ENCODE measurements around the gene SCG2.

SCG2 gene

GRCh38 chr2:223576873-223577272 lies 25.3 kb downstream of the SCG2 start:
- DNase-seq (ENCODE audit: low spot score), result no peak

- no peak for DNase-seq (ENCODE audit: low spot score)
These were observed 31.4 kb downstream of the SCG2 start for GRCh38 chr2:223570784-223571183.

- no peak for DNase-seq (ENCODE audit: low spot score)
These were observed 35.8 kb downstream of the SCG2 start for GRCh38 chr2:223566396-223566795.

GRCh38 chr2:223563462-223563861 lies 38.7 kb downstream of the SCG2 start:
- DNase-seq (ENCODE audit: low spot score), result no peak

- no peak for DNase-seq (ENCODE audit: low spot score)
These were observed 40.1 kb downstream of the SCG2 start for GRCh38 chr2:223562078-223562477.

GRCh38 chr2:223560749-223561435 lies 41.3 kb downstream of the SCG2 start:
- no peak for DNase-seq (ENCODE audit: low spot score)

- DNase-seq (ENCODE audit: low spot score), result no peak
These were observed 43.2 kb downstream of the SCG2 start for GRCh38 chr2:223558970-223559369.

GRCh38 chr2:223554923-223555322 lies 47.2 kb downstream of the SCG2 start:
- DNase-seq (ENCODE audit: low spot score), result no peak

GRCh38 chr2:223549215-223549614 lies 52.9 kb downstream of the SCG2 start:
- DNase-seq (ENCODE audit: low spot score), result peak; percentile 35

- no peak for DNase-seq (ENCODE audit: low spot score)
These were observed 54.0 kb downstream of the SCG2 start for GRCh38 chr2:223548194-223548593.

Data from Ammon's horn (tissue), 1 donor.